HepG2 (cell line): ENCODE measurements around the gene IPO13. TPM values are rescaled to one million over a fixed set of nuclear protein-coding genes. Genes with fewer than 3 reads are reported as not detected.

ENCODE experiments used
- ATAC-seq: fragments of 200-7000 bp; cut with Tn5 transposase; 3 replicates; pipeline ENCODE4 v1.9.1; 2020; ENCODE audit warnings: mild to moderate bottlenecking, moderate library complexity
- BruUV-seq: library from RNA; stranded (reverse); fragments of 400-500 nt; replicated peaks from 2 replicates; lab custom pipeline; 2021; lab: Mats Ljungman, UMichigan
- CTCF ChIA-PET: fragments of 300-600 bp; formaldehyde crosslinking; extraction: SDS; loops from one replicate; lab custom pipeline; 2021; ENCODE audit warnings: low total read pairs, inconsistent platforms, low intra/inter-chr PET ratio; lab: Yijun Ruan, JAX
- POLR2A ChIA-PET: fragments of 350-600 bp; sonication (Branson Sonifier 250); formaldehyde crosslinking; loops from one replicate; lab custom pipeline; 2020; ENCODE audit warnings: antibody characterized with exemption, inconsistent platforms; lab: Yijun Ruan, JAX
- DNase-seq: peaks from one replicate; pipeline ENCODE4 v3.0.0-alpha.2; 2015; ENCODE audit warnings: low spot score
- FAIRE-seq: peaks from 3 replicates; lab custom pipeline; 2011; peaks lifted over from hg19 to GRCh38; lab: Jason Lieb, UNC
- H2AFZ ChIP-seq: one replicate; pipeline ENCODE4 v1.6.1; 2011; ENCODE audit warnings: low read length, inconsistent platforms
- H3K27ac ChIP-seq: fragments of 300-600 bp; 3 replicates; pipeline ENCODE4 v1.8.0; 2011; ENCODE audit warnings: mixed run types, mild to moderate bottlenecking, mixed read lengths, low read length, inconsistent platforms; ENCODE audit not compliant: insufficient read depth; ENCODE audit errors: extremely low read length
- H3K27me3 ChIP-seq, 2 experiments: fragments of 200-600 bp in 1 of 2; 2 replicates in 1 of 2; 3 replicates in 1 of 2; pipeline versions ENCODE4 v1.6.0 to v1.8.0; 2011; ENCODE audit warnings: low read length in 2 of 2, mild to moderate bottlenecking in 2 of 2, moderate library complexity in 2 of 2, inconsistent platforms in 1 of 2; ENCODE audit not compliant: insufficient read depth in 2 of 2, control insufficient read depth in 1 of 2
- H3K36me3 ChIP-seq, 2 experiments: fragments of 200-600 bp in 1 of 2; replicated peaks in 1 of 2; 2 replicates in 1 of 2; 3 replicates in 1 of 2; pipeline versions ENCODE4 v1.5.1 to v1.8.0; 2011; ENCODE audit warnings: low read length in 2 of 2, inconsistent platforms in 1 of 2; ENCODE audit not compliant: insufficient read depth in 2 of 2, control insufficient read depth in 1 of 2
- H3K4me1 ChIP-seq: 2 replicates; pipeline ENCODE4 v1.5.1; 2012; ENCODE audit warnings: low read length, inconsistent platforms; ENCODE audit not compliant: insufficient read depth
- H3K4me2 ChIP-seq: 2 replicates; pipeline ENCODE4 v1.6.0; 2011; ENCODE audit warnings: low read depth, low read length, inconsistent platforms
- H3K4me3 ChIP-seq, 3 experiments: fragments of 200-600 bp in 1 of 3; sonication (generic), shearing (Covaris generic) in 1 of 3; replicated peaks in 1 of 3; 2 replicates each; pipeline ENCODE4 v1.5.1; 2011 to 2016; ENCODE audit warnings: low read length in 3 of 3, inconsistent platforms in 2 of 3, low read depth in 2 of 3, mild to moderate bottlenecking in 2 of 3, control low read depth in 1 of 3, mixed read lengths in 1 of 3; ENCODE audit not compliant: insufficient read depth in 1 of 3
- H3K79me2 ChIP-seq: one replicate; pipeline ENCODE4 v1.6.1; 2011; ENCODE audit warnings: low read length, inconsistent platforms; ENCODE audit not compliant: insufficient read depth
- H3K9ac ChIP-seq: 2 replicates; pipeline ENCODE4 v1.6.0; 2011; ENCODE audit warnings: mild to moderate bottlenecking, low read depth, low read length, inconsistent platforms; ENCODE audit not compliant: insufficient read depth
- H3K9me3 ChIP-seq: 2 replicates; pipeline ENCODE4 v1.5.1; 2012; ENCODE audit warnings: mild to moderate bottlenecking, low read length
- H4K20me1 ChIP-seq: 2 replicates; pipeline ENCODE4 v1.6.0; 2011; ENCODE audit warnings: inconsistent platforms, mild to moderate bottlenecking, low read length, moderate library complexity; ENCODE audit not compliant: insufficient read depth
- CEBPG ChIP-seq: IDR thresholded peaks from 2 replicates; pipeline ENCODE4 v1.6.1; 2016
- HOXD1 ChIP-seq: sonication (generic); formaldehyde crosslinking; IDR thresholded peaks from 2 replicates; pipeline ENCODE4 v1.5.0; 2020; ENCODE audit warnings: missing genetic modification reagents
- RAD51 ChIP-seq: fragments of 450-650 bp; IDR thresholded peaks from 2 replicates; pipeline ENCODE4 v1.6.1; 2016; ENCODE audit warnings: borderline replicate concordance
- ZMYM2 ChIP-seq: sonication (generic); formaldehyde crosslinking; IDR thresholded peaks from 2 replicates; pipeline ENCODE4 v1.8.0; 2022; ENCODE audit warnings: mild to moderate bottlenecking, missing genetic modification reagents
- ZNF274 ChIP-seq: sonication (generic); formaldehyde crosslinking; IDR thresholded peaks from 2 replicates; pipeline ENCODE4 v1.5.1; 2020; ENCODE audit warnings: mild to moderate bottlenecking, missing genetic modification reagents
- ZNF644 ChIP-seq: IDR thresholded peaks from 2 replicates; pipeline ENCODE4 v1.6.1; 2016; ENCODE audit warnings: low read depth
- WGBS: methylation state at CpG from one replicate; pipeline ENCODE4 v1.1.6; 2017; ENCODE audit warnings: low lambda C conversion rate; 5-methylcytosine and 5-hydroxymethylcytosine counted together
- in situ Hi-C: cut with HindIII; loops from 2 replicates; pipeline ENCODE4 v1.10.0; 2017; ENCODE audit warnings: low pct_unique_long_range_greater_than_20kb; ENCODE audit not compliant: extremely low pct_ligation_motif_present
- intact Hi-C: fragments of 100-400 bp; cut with micrococcal nuclease; formaldehyde crosslinking; loops from one replicate; pipeline ENCODE4 v1.10.0; 2022; ENCODE audit not compliant: unreplicated experiment
- polyA plus RNA-seq, 8 experiments: library from polyadenylated mRNA; depleted of rRNA in 3 of 8; stranded (reverse) in 7 of 8; unstranded in 1 of 8; fragments of >200 nt; fragmentation: Illumina TruSeq in 4 of 8; extraction: Trizol in 4 of 8; gene quantifications; 2 replicates each; pipeline versions ENCODE4 v1.2.1 to v1.2.3, GENCODE V29; 2011 to 2016; ENCODE audit warnings: low read depth in 4 of 8, missing spikeins in 1 of 8, mixed read lengths in 1 of 8; ENCODE audit not compliant: insufficient read depth in 1 of 8
- total RNA-seq, 5 experiments: library from RNA; depleted of rRNA; stranded (reverse); fragments of >200 nt; fragmentation: Illumina TruSeq; extraction: Trizol; gene quantifications; 2 replicates each; pipeline ENCODE4 v1.2.3, GENCODE V29; 2016; ENCODE audit warnings: low read depth in 1 of 5
- TF ChIP-seq, protein P1 (sequence below): sonication (generic); formaldehyde crosslinking; IDR thresholded peaks from 2 replicates; pipeline ENCODE4 v1.4.0; 2020; ENCODE audit warnings: missing genetic modification reagents, borderline replicate concordance
- TF ChIP-seq, protein P2 (sequence below): sonication (generic); formaldehyde crosslinking; IDR thresholded peaks from 2 replicates; pipeline ENCODE4 v1.8.1; 2023; ENCODE audit warnings: mild to moderate bottlenecking, missing genetic modification reagents
- TF ChIP-seq, protein P3 (sequence below): sonication (generic); formaldehyde crosslinking; IDR thresholded peaks from 2 replicates; pipeline ENCODE4 v1.5.0; 2020; ENCODE audit warnings: missing genetic modification reagents
- TF ChIP-seq, protein P4 (sequence below): sonication (generic); formaldehyde crosslinking; IDR thresholded peaks from 2 replicates; pipeline ENCODE4 v1.4.0; 2020; ENCODE audit warnings: missing genetic modification reagents
- TF ChIP-seq, protein P5 (sequence below): IDR thresholded peaks from 2 replicates; pipeline ENCODE4 v1.6.1; 2016

The IPO13 gene
- total and polyA plus RNA-seq, 2 of the 13 experiments (the other 11 are each of a cell fraction or from before 2014, with no cell fraction given), result 12.9 to 15.6 TPM

DNA sequence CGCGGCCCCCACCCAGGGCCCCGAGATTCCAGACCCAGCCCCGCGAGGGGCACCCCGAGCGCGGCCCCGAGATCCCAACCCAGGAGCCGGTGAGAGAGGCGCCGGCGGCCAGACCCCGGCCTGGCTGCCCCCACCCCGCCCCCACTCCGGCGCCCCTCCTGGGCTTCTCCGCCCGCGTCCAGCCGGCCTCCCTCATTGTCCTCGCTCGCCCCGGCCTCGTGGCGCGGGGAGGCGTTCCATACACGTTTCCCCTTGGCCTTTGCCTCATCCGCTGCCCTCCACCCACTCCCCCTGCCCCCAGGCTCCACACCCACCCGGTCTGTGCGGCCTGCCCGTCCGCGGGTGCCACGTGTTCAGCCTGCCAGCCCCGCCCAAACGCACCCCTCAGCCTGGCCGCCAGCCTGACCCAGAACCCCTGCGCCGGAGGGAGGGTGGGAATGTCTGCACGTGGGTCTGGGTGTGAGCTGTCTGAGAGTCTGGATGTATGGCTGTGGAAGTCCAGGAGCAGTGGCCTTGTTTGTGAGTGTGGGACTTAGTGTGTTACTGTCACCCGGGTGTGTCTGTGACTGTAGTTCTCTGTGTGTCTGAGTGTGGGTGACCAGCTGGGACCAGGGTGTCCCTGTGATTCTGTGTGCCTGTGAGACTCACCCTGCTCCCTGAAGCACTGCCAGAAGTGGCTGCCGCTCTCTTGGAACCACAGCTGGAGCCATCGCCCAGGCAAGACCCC, 32.9 kb downstream of the IPO13 start (continued):
- TF ChIP-seq, protein P1, sequence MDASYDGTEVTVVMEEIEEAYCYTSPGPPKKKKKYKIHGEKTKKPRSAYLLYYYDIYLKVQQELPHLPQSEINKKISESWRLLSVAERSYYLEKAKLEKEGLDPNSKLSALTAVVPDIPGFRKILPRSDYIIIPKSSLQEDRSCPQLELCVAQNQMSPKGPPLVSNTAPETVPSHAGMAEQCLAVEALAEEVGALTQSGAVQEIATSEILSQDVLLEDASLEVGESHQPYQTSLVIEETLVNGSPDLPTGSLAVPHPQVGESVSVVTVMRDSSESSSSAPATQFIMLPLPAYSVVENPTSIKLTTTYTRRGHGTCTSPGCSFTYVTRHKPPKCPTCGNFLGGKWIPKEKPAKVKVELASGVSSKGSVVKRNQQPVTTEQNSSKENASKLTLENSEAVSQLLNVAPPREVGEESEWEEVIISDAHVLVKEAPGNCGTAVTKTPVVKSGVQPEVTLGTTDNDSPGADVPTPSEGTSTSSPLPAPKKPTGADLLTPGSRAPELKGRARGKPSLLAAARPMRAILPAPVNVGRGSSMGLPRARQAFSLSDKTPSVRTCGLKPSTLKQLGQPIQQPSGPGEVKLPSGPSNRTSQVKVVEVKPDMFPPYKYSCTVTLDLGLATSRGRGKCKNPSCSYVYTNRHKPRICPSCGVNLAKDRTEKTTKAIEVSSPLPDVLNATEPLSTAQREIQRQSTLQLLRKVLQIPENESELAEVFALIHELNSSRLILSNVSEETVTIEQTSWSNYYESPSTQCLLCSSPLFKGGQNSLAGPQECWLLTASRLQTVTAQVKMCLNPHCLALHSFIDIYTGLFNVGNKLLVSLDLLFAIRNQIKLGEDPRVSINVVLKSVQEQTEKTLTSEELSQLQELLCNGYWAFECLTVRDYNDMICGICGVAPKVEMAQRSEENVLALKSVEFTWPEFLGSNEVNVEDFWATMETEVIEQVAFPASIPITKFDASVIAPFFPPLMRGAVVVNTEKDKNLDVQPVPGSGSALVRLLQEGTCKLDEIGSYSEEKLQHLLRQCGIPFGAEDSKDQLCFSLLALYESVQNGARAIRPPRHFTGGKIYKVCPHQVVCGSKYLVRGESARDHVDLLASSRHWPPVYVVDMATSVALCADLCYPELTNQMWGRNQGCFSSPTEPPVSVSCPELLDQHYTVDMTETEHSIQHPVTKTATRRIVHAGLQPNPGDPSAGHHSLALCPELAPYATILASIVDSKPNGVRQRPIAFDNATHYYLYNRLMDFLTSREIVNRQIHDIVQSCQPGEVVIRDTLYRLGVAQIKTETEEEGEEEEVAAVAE (CRISPR knock-in tag), result 0 out of 2 replicates have a peak, but pooled peaks have one; percentile 31
- TF ChIP-seq ZNF644 (no peak), ZNF274 (CRISPR knock-in tag) (peak; percentile 51; the same call in 1 of the 2 replicates), CEBPG (CRISPR knock-in tag) (no peak)

DNA sequence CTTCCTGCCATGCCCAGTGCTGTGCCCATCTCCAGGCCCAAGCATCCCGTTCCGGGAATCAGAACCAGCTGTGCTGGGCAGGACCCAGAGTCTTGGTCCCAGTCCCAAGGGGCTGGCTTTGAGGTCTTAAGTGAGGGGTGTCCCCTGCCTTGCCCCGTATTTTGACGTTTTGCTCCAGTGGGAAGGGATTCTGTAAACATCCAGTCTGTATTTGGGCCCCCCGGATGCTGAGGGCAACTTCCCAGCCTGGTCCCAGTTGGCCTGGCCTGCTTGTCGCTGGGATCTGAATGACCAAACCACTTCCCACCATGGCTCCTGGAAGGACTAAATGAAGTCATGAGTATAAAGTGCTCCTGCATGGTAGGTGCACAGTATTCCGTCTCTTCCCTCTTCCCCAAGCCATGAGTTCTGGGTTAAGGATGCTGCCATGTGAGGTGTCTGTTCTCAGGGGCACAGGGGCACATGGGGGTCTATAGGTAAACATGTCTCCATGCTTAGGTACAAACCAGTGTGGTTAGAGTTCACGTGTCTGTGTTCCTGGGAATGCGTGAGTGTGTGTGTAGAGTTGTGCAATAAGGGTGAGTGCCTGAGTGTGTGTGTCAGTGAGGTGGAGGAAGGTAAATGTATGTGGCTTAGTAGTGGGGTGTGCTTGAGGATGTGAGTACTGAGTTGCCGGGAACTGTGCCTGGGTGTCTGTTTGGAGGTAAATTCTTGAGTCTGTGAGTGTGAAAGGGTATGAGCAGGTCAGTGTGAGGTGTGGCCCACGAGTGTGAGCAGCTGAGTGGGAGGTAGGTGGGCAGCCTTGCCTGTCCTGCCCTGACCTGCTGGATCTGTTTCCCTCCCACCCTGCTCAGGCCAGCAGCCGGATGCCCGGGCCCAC, 33.7 kb downstream of the IPO13 start:
- Histone ChIP-seq H3K9me3 (no peaks in the 10 kb centered on the region), H2AFZ (no peak overlapping the region), H3K27me3 (no peaks in the 10 kb centered on the region), H3K4me2 (peak overlapping the region; percentile 91), H4K20me1 (peaks cover 4% of the 10 kb centered on the region; the same call in 1 of the 2 replicates), H3K4me1 (peaks cover 73% of the 10 kb centered on the region), H3K79me2 (peaks cover 50% of the 10 kb centered on the region), H3K27ac (peak overlapping the region; percentile 83), H3K36me3 (peaks cover 17 to 42% of the 10 kb centered on the region in 2 experiments), H3K9ac (peak overlapping the region; percentile 76), H3K4me3 (peak overlapping the region; percentile 62 to 87 (median 84))
- BruUV-seq, result no TSS peak
- WGBS, result 46% methylated on average over 6 of the region's 13 CpGs
- ATAC-seq, result no peak
- POLR2A ChIA-PET, result interaction anchor here (0.5 to 1.3 kb wide), 4 partner anchors 9 to 325 kb away, joined by 3 to 8 read pairs (median 3); partner anchors contain the start of gene SLC6A9
- FAIRE-seq, result peak; percentile 86
- CTCF ChIA-PET, result no interaction called here
- no peak for DNase-seq
- intact Hi-C loops (no loop called here), in situ Hi-C loops (no loop called here)
- peak; percentile 83 for TF ChIP-seq CEBPG (CRISPR knock-in tag)
- no peak for TF ChIP-seq ZMYM2 (CRISPR knock-in tag)
- TF ChIP-seq, protein P2, sequence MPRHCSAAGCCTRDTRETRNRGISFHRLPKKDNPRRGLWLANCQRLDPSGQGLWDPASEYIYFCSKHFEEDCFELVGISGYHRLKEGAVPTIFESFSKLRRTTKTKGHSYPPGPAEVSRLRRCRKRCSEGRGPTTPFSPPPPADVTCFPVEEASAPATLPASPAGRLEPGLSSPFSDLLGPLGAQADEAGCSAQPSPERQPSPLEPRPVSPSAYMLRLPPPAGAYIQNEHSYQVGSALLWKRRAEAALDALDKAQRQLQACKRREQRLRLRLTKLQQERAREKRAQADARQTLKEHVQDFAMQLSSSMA, result no peak
- TF ChIP-seq, protein P3, sequence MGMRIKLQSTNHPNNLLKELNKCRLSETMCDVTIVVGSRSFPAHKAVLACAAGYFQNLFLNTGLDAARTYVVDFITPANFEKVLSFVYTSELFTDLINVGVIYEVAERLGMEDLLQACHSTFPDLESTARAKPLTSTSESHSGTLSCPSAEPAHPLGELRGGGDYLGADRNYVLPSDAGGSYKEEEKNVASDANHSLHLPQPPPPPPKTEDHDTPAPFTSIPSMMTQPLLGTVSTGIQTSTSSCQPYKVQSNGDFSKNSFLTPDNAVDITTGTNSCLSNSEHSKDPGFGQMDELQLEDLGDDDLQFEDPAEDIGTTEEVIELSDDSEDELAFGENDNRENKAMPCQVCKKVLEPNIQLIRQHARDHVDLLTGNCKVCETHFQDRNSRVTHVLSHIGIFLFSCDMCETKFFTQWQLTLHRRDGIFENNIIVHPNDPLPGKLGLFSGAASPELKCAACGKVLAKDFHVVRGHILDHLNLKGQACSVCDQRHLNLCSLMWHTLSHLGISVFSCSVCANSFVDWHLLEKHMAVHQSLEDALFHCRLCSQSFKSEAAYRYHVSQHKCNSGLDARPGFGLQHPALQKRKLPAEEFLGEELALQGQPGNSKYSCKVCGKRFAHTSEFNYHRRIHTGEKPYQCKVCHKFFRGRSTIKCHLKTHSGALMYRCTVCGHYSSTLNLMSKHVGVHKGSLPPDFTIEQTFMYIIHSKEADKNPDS, result no peak
- no peak for TF ChIP-seq RAD51
- TF ChIP-seq, protein P4, sequence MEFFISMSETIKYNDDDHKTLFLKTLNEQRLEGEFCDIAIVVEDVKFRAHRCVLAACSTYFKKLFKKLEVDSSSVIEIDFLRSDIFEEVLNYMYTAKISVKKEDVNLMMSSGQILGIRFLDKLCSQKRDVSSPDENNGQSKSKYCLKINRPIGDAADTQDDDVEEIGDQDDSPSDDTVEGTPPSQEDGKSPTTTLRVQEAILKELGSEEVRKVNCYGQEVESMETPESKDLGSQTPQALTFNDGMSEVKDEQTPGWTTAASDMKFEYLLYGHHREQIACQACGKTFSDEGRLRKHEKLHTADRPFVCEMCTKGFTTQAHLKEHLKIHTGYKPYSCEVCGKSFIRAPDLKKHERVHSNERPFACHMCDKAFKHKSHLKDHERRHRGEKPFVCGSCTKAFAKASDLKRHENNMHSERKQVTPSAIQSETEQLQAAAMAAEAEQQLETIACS, result no peak
- TF ChIP-seq HOXD1, result no peak
- TF ChIP-seq, protein P5, sequence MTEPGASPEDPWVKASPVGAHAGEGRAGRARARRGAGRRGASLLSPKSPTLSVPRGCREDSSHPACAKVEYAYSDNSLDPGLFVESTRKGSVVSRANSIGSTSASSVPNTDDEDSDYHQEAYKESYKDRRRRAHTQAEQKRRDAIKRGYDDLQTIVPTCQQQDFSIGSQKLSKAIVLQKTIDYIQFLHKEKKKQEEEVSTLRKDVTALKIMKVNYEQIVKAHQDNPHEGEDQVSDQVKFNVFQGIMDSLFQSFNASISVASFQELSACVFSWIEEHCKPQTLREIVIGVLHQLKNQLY (CRISPR knock-in tag), result no peak
